ENCODE data around the gene HDHD2.

HDHD2 gene

DNA sequence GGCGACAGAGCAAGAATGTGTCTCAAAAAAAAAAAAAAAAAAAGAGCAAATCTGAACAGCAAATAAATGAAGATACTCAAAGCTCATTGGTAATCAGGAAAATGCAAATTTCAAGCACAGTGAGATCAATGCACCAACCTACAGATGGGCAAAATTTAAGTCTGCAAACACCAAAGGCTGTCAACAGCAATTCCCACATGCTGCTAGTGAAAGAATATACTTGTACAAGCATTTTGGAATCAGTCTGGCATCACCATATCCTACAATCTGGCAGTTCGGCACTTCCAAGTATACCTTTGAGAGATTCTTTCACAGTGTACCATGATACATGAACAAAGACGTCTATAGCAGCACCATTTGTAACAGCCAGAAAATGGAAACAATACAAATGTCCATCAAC is 4.1 kb downstream of the HDHD2 start:
- no peak for DNase-seq (ENCODE audit: low read depth)

DNA sequence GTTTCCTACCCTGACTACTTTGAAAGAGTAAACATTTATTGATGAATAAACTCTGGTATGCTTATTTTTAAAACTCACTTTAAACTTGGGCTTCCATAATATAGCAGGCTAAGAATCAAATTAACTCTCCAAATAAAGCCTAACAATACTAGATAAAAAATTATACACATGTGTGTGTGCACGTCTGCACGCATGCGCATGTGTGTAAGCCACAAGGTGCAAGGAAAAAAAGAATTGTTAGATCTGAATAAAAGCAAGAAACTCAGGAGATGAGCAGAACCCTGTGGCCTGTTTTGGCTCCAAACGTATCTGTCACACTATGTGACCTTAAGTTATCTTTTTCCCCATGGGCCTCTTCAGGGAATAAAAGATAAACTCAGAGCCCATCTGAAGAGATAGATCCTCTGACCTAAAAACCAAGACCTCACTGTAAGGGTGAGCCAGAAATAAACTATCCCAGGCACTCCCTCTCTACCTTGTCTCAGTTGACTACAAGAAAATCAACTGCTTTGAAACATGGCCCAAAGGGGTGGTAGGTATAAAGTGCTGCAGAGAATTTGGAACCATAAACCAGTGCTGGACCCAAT is 6.3 kb downstream of the HDHD2 start:
- DNase-seq (ENCODE audit: low read depth), result no peak

DNA sequence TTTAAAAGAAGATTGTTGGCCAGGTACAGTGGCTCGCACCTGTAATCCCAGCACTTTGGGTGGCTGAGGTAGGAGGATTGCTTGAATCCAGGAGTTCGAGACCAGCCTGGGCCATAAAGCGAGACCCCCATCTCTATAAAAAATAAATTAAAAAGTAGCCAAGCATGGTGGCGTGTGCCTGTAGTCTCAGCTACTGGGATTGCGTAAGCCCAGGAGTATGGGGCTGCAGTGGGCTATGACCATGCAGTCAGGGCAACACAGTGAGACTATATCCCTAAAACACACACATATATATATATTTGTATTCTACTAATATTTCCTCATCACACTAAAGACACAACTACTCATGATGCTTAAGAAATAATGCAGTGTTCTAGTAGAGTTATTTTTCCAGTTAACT is 7.1 kb downstream of the HDHD2 start:
- DNase-seq (ENCODE audit: low read depth), result no peak

GRCh38 chr18:47141289-47141688 is 9.0 kb downstream of the HDHD2 start:
- no peak for DNase-seq (ENCODE audit: low read depth)

- DNase-seq (ENCODE audit: low read depth), result no peak
These were observed 29.2 kb downstream of the HDHD2 start for GRCh38 chr18:47121146-47121545.

- DNase-seq (ENCODE audit: low read depth), result peak; percentile 20
These were observed 29.9 kb downstream of the HDHD2 start for GRCh38 chr18:47120428-47120827.

GRCh38 chr18:47118981-47119380 is 31.3 kb downstream of the HDHD2 start:
- no peak for DNase-seq (ENCODE audit: low read depth)

GRCh38 chr18:47115205-47115604 is 35.1 kb downstream of the HDHD2 start:
- no peak for DNase-seq (ENCODE audit: low read depth)

GRCh38 chr18:47113796-47114540 is 36.3 kb downstream of the HDHD2 start:
- no peak for DNase-seq (ENCODE audit: low read depth)

- DNase-seq (ENCODE audit: low read depth), result no peak
These were observed 39.6 kb downstream of the HDHD2 start for GRCh38 chr18:47110492-47111274.

- DNase-seq (ENCODE audit: low read depth), result no peak
These were observed 40.6 kb downstream of the HDHD2 start for GRCh38 chr18:47109720-47110119.

- DNase-seq (ENCODE audit: low read depth), result no peak
These were observed 41.3 kb downstream of the HDHD2 start for GRCh38 chr18:47108998-47109405.

DNA sequence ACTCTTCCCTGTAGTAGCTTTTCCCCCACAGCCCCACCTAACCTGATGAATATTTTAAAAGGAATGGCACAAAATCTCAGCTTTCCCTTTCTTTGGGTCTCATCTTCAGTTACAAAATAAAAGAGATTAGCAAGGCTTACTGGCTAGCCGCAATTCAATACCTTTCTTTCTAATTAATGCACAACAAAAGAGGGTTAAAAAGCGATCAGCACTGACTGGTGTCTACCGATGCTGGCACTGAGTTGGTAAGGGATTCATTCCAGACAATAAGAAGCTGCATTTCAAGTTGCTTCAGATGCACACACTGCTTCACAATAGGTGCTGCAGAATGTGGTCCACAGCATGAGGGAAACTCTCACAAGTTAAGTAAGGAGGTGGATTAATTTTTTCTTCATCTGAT is 41.9 kb downstream of the HDHD2 start:
- DNase-seq (ENCODE audit: low read depth), result no peak

DNA sequence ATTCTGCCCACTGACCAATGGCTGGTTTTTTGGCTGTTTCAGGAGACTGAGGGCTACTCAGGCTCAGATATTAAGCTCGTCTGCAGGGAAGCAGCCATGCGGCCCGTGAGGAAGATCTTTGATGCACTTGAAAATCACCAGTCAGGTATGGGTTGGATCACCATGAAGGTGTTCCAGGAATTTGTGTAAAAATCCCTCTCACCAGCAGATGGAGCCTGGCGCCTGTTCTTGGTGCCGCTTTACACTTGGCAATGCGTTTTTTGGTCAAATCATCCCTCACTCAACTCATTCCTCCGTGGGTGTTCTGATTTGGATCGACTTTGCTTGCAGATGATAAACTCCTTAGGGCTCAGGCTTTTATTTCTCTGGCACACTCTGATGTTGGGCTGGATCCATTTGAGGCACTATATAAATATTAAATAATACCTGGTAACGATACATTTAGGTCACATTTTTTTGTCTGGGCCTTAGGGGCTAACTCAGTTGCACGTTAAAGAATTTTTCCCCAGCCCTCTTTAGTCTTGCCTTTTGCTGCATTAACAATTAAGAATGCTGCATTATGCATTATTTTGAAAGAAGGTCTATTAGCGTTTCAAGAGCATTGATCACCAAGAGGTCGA is 50.0 kb downstream of the HDHD2 start:
- DNase-seq (ENCODE audit: low read depth), result no peak

DNA sequence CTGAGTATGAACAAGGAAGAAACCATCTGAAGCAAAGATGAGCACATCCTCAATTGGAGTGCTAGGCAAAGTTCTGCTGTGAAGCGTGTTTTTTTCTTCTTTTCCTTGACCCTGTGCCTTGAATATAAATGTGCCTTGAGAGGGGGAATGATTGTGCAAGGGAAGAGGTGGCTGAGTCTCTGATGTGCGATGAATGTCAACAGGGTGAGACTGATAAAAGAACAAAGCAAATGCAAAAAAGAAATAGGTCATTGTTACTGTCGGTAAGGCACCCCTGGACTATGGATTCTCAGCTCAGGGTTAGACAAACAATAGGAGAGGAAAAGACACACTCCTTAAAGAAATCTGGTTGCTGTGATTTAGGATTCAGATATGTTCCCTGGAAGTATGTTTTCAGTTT is 54.5 kb downstream of the HDHD2 start:
- DNase-seq (ENCODE audit: low read depth), result no peak

GRCh38 chr18:47087676-47088075 is 62.6 kb downstream of the HDHD2 start:
- DNase-seq (ENCODE audit: low read depth), result no peak

DNA sequence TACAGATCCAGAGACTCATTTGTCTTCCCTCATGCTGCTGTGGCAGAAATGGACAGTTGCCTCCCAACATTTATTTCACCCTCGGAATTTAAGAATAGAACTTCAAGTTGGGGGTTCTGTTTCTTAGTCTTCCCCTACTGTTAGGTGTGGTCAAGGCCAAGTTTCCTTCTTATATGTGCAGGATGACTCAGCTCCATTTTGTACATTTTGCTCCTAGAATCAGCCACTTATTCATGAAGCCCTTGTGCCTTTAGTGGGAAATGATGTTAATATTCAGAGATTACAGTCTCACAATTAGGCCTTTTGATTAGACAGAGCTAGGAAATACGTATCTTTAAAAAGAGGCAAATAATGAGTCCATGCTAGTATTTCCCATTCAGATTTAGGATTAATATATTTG is 68.7 kb downstream of the HDHD2 start:
- DNase-seq (ENCODE audit: low read depth), result no peak

- no peak for DNase-seq (ENCODE audit: low read depth)
These were observed 69.4 kb downstream of the HDHD2 start for GRCh38 chr18:47080872-47081271.

GRCh38 chr18:47077111-47077510 is 73.2 kb downstream of the HDHD2 start:
- DNase-seq (ENCODE audit: low read depth), result no peak

GRCh38 chr18:47075098-47075883 is 75.0 kb downstream of the HDHD2 start:
- no peak for DNase-seq (ENCODE audit: low read depth)

DNA sequence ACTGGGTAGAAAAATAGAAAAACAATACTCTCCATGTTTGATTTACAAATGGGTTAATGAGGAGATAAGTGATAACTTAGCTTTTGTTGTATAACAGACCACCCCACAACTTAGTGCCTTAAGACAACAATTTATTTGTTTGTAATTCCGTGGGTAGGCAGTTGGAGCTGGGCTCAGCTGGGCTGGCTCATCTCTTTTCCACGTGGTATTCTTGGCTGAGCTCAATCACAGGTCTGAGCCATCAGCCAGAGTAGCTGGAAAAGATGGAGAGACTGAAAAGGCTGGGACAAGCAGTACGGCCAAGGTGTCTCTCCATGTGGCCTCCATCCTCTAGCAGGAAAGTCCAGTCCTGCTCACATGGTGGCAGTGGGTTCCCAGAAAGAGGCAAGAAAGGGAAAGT is 82.7 kb downstream of the HDHD2 start:
- DNase-seq (ENCODE audit: low read depth), result no peak

GRCh38 chr18:47063096-47063495 is 87.2 kb downstream of the HDHD2 start:
- DNase-seq (ENCODE audit: low read depth), result no peak

All from CMK (cell line).